ENCODE measurements around the gene MED4.

DNA sequence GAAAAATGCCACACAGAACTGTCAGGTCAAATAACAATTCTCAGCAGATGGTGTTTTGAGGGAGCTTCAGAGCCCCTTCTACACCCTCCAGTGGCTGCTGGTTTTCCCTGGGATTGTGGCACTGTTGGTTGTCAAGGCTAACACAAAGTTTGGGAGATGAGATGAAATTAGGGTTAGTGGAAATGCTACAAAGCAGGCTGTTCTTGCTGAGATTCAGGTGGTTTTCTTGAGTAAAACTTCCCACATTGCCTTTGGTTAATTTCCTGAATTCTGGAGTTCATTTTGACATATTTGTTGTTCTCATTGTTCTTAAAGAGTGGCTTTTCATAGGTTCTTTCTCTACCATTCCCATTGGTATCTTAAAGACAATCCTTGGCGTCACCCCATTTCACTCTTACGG, 22.1 kb downstream of the MED4 start:
- TF ChIP-seq POLR2A (IDR thresholded peaks at IDR 0.05) (no peak), POLR2AphosphoS5 (IDR thresholded peaks at IDR 0.05) (no peak)
- TF ChIP-seq, protein P1, sequence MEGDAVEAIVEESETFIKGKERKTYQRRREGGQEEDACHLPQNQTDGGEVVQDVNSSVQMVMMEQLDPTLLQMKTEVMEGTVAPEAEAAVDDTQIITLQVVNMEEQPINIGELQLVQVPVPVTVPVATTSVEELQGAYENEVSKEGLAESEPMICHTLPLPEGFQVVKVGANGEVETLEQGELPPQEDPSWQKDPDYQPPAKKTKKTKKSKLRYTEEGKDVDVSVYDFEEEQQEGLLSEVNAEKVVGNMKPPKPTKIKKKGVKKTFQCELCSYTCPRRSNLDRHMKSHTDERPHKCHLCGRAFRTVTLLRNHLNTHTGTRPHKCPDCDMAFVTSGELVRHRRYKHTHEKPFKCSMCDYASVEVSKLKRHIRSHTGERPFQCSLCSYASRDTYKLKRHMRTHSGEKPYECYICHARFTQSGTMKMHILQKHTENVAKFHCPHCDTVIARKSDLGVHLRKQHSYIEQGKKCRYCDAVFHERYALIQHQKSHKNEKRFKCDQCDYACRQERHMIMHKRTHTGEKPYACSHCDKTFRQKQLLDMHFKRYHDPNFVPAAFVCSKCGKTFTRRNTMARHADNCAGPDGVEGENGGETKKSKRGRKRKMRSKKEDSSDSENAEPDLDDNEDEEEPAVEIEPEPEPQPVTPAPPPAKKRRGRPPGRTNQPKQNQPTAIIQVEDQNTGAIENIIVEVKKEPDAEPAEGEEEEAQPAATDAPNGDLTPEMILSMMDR (IDR thresholded peaks at IDR 0.05), result no peak
